Kidney (tissue), 14 donors: ENCODE data around the gene LY6G6C. TPM values are rescaled to one million over a fixed set of nuclear protein-coding genes. Genes with fewer than 3 reads are reported as not detected.

Experiments used
- DNase-seq, 5 donors: peaks; one replicate each; pipeline ENCODE4 v3.0.0-alpha.2; 2013 to 2020
- FAIRE-seq: peaks from 2 replicates; lab custom pipeline; 2012; peaks lifted over from hg19 to GRCh38; lab: Jason Lieb, UNC
- H3K27ac ChIP-seq, 2 donors: one replicate each; pipeline ENCODE4 v1.7.0; 2013; ENCODE audit warnings: low read depth in 2 of 2, low read length in 2 of 2, inconsistent platforms in 1 of 2
- H3K27me3 ChIP-seq: one replicate; pipeline ENCODE4 v1.7.1; 2013; ENCODE audit warnings: low read length, inconsistent platforms; ENCODE audit not compliant: control insufficient read depth, insufficient read depth
- H3K36me3 ChIP-seq, 3 donors: one replicate each; pipeline versions ENCODE4 v1.7.0 to v1.7.1; 2013; ENCODE audit warnings: low read length in 3 of 3, control low read depth in 1 of 3, inconsistent platforms in 1 of 3; ENCODE audit not compliant: insufficient read depth in 3 of 3, control insufficient read depth in 2 of 3
- H3K4me1 ChIP-seq, 3 donors: one replicate each; pipeline versions ENCODE4 v1.7.0 to v1.7.1; 2013; ENCODE audit warnings: low read length in 3 of 3, inconsistent platforms in 1 of 3, low read depth in 1 of 3; ENCODE audit not compliant: control insufficient read depth in 2 of 3, insufficient read depth in 2 of 3
- H3K4me3 ChIP-seq, 3 donors: one replicate each; pipeline versions ENCODE4 v1.7.0 to v1.8.1; 2013; ENCODE audit warnings: low read length in 3 of 3, control low read depth in 1 of 3, inconsistent platforms in 1 of 3
- H3K9ac ChIP-seq, 3 donors: one replicate each; pipeline versions ENCODE4 v1.7.0 to v1.7.1; 2013; ENCODE audit warnings: low read length in 3 of 3, control low read depth in 1 of 3, inconsistent platforms in 1 of 3
- H3K9me3 ChIP-seq, 3 donors: one replicate each; pipeline versions ENCODE4 v1.7.0 to v1.7.1; 2013; ENCODE audit warnings: low read length in 3 of 3, control low read depth in 1 of 3, inconsistent platforms in 1 of 3; ENCODE audit not compliant: control insufficient read depth in 2 of 3, insufficient read depth in 1 of 3
- CTCF ChIP-seq: IDR thresholded peaks from 3 replicates; pipeline ENCODE4 v1.5.1; 2012; ENCODE audit warnings: mild to moderate bottlenecking, moderate library complexity, borderline replicate concordance; ENCODE audit not compliant: insufficient read depth; ENCODE audit errors: extremely low read depth
- intact Hi-C: fragments of 100-400 bp; cut with DNase I; formaldehyde crosslinking; loops from one replicate; pipeline ENCODE4 v1.11.1; 2022
- polyA plus RNA-seq: library from polyadenylated mRNA; stranded (reverse); fragments of 350-450 nt; fragmentation: Illumina TruSeq; extraction: RNeasy Lipid Tissue Mini Kit (QIAGEN cat#74804); gene quantifications from one replicate; pipeline ENCODE4 v1.2.3, GENCODE V29; 2014; ENCODE audit warnings: low read depth, low replicate concordance; ENCODE audit not compliant: insufficient read depth
- total RNA-seq: library from RNA; stranded (reverse); fragmentation: NEBNext Ultra II Directional; extraction: Animal tissue kit (Norgen Biotek cat#: 25700); gene quantifications from one replicate; pipeline ENCODE4 v1.2.1, GENCODE V29; 2021
- donor health status: control.
- donor health status: control.
- donor health status: control.
- donor health status: control.
- donor health status: control.
- donor health status: DM: yes; HTN: yes; CAD: no.
- donor health status: Normal renal cell carcinoma (clear cell type).

The LY6G6C gene
- total and polyA plus RNA-seq, 2 donors from 2014 or later, result not detected

DNA sequence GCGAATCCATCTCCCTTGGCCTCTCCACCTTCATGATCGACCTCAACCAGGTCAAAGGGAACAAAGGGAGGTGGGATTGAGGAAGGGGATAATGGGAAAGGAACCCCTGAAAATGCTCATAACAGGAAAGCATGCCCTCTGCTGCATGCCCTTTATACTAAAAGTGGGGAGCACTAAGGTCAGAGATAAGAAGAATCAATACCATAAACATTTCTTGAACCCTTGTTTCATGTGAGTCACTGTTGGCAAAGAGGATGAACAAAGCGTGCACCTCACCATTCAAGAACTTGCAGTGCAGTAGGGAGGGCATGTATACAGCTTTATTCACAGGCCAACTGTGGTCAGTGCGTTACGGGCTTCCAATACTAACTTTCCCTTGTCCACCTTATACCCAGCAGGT lies 39.2 kb upstream of the LY6G6C start:
- Histone ChIP-seq H3K36me3 (no peaks in the 10 kb centered on the region), H3K9me3 (no peaks in the 10 kb centered on the region), H3K9ac (no peak overlapping the region), H3K27ac (no peak overlapping the region), H3K27me3 (no peaks in the 10 kb centered on the region), H3K4me3 (no peak overlapping the region), H3K4me1 (peaks cover 0 to 3% (median 0%) of the 10 kb centered on the region in 3 donors)
- DNase-seq (peak in 1 of 5 donors; percentile 3), FAIRE-seq (no peak)
- intact Hi-C loops, result no loop called here
- TF ChIP-seq CTCF, result no peak

DNA sequence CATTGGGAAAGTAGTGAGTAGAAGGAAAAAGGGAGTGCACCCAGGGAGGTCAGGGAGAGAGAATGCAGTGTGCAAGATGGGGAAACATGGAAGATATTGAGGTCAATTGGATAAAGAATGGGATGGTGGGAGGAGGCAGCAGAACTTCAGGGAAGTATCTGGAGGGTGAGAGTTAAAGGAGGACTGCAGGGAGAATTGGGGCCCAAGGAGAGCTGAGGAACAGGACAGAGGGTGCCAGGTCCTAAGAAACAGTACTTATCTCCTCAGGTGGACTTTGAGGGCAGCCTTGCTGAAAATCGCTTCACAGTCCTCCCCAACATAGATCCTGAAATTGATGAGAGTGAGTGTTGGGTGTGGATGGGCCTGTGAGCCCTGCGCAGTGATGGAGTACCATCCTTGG lies 36.7 kb upstream of the LY6G6C start:
- DNase-seq (peak in 1 of 5 donors; percentile 10), FAIRE-seq (no peak)
- Histone ChIP-seq H3K27ac (no peak overlapping the region), H3K9me3 (no peaks in the 10 kb centered on the region), H3K27me3 (no peaks in the 10 kb centered on the region), H3K9ac (no peak overlapping the region), H3K4me3 (no peak overlapping the region), H3K4me1 (peaks cover 0 to under 1% (median 0%) of the 10 kb centered on the region in 3 donors), H3K36me3 (no peaks in the 10 kb centered on the region)
- TF ChIP-seq CTCF, result no peak
- intact Hi-C loops, result no loop called here

- H3K9ac ChIP-seq, result no peak overlapping the region
- no peaks in the 10 kb centered on the region for H3K4me1 ChIP-seq
- no peak overlapping the region for H3K27ac ChIP-seq
- no peak for DNase-seq
- no peak for FAIRE-seq
- intact Hi-C loops, result no loop called here
- no peaks in the 10 kb centered on the region for H3K27me3 ChIP-seq
- no peaks in the 10 kb centered on the region for H3K36me3 ChIP-seq
- no peak overlapping the region for H3K4me3 ChIP-seq
- no peaks in the 10 kb centered on the region for H3K9me3 ChIP-seq
- TF ChIP-seq CTCF, result no peak
Measured at GRCh38 chr6:31752739-31753319, 31.3 kb upstream of the LY6G6C start.

DNA sequence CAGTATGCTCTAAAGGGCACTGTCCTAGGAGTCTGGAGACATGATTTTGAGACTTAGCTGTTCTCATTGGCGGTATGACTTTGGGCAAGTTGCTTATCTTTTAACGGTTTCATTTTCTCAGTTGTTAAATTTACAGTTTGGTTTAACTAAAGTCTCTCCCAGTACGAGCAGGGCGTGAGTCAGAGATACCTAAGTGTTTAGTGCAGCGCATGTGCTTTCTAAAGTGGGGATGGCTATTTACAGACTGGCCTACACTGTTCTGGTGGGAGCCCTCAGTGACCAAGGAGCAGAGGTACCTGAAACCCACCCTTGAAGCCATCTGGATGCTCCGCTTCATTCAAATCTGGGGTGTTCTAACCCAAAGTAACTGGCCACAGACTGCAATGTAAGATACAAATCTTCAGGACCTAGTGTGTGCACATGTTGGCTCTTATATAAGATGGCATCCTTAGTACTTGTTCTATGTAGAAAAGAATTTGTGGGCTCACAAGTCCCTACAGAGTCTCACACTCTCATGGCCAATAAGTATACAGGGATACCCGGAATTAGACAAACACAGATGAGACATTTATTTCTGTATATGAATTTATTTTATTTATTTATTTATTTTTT lies 29.0 kb upstream of the LY6G6C start:
- intact Hi-C loops, result no loop called here
- no peaks in the 10 kb centered on the region for H3K9me3 ChIP-seq
- H3K4me3 ChIP-seq, result no peak overlapping the region
- H3K27me3 ChIP-seq, result no peaks in the 10 kb centered on the region
- no peak overlapping the region for H3K27ac ChIP-seq
- H3K4me1 ChIP-seq, result no peaks in the 10 kb centered on the region
- no peak overlapping the region for H3K9ac ChIP-seq
- FAIRE-seq (no peak), DNase-seq (peak in 1 of 5 donors; percentile 2)
- H3K36me3 ChIP-seq, result peaks cover 0 to 3% (median 3%) of the 10 kb centered on the region in 3 donors
- TF ChIP-seq CTCF, result no peak
